GM06990 (cell line): ENCODE results near the gene MLEC.

Experiments
- DNase-seq: peaks from one replicate; pipeline ENCODE4 v3.0.0-alpha.2; 2011; ENCODE audit not compliant: insufficient read length; ENCODE audit errors: extremely low read depth
- H3K27me3 ChIP-seq: replicated peaks from 2 replicates; pipeline ENCODE4 v1.6.0; 2011; ENCODE audit warnings: low read length; ENCODE audit not compliant: control insufficient read depth, insufficient read depth
- H3K36me3 ChIP-seq: 2 replicates; pipeline ENCODE4 v1.5.1; 2011; ENCODE audit warnings: low read length; ENCODE audit not compliant: control insufficient read depth, insufficient read depth
- H3K4me3 ChIP-seq: replicated peaks from 2 replicates; pipeline ENCODE4 v1.5.1; 2011; ENCODE audit warnings: low read depth, mild to moderate bottlenecking, control low read depth, low read length
- TF ChIP-seq, protein P1 (sequence below): IDR thresholded peaks from 2 replicates; pipeline ENCODE4 v1.5.1; 2011; ENCODE audit warnings: low read length, control low read depth, mild to moderate bottlenecking, inconsistent platforms; ENCODE audit not compliant: insufficient read depth, poor library complexity, severe bottlenecking

Gene MLEC

GRCh38 chr12:120739031-120739762 is 52.2 kb downstream of the MLEC start:
- no peak for DNase-seq
- H3K4me3 ChIP-seq = no peak overlapping the region
- no peaks in the 10 kb centered on the region for H3K27me3 ChIP-seq
- TF ChIP-seq, protein P1, sequence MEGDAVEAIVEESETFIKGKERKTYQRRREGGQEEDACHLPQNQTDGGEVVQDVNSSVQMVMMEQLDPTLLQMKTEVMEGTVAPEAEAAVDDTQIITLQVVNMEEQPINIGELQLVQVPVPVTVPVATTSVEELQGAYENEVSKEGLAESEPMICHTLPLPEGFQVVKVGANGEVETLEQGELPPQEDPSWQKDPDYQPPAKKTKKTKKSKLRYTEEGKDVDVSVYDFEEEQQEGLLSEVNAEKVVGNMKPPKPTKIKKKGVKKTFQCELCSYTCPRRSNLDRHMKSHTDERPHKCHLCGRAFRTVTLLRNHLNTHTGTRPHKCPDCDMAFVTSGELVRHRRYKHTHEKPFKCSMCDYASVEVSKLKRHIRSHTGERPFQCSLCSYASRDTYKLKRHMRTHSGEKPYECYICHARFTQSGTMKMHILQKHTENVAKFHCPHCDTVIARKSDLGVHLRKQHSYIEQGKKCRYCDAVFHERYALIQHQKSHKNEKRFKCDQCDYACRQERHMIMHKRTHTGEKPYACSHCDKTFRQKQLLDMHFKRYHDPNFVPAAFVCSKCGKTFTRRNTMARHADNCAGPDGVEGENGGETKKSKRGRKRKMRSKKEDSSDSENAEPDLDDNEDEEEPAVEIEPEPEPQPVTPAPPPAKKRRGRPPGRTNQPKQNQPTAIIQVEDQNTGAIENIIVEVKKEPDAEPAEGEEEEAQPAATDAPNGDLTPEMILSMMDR = no peak
- H3K36me3 ChIP-seq = no peaks in the 10 kb centered on the region; the same call in 1 of the 2 replicates

DNA sequence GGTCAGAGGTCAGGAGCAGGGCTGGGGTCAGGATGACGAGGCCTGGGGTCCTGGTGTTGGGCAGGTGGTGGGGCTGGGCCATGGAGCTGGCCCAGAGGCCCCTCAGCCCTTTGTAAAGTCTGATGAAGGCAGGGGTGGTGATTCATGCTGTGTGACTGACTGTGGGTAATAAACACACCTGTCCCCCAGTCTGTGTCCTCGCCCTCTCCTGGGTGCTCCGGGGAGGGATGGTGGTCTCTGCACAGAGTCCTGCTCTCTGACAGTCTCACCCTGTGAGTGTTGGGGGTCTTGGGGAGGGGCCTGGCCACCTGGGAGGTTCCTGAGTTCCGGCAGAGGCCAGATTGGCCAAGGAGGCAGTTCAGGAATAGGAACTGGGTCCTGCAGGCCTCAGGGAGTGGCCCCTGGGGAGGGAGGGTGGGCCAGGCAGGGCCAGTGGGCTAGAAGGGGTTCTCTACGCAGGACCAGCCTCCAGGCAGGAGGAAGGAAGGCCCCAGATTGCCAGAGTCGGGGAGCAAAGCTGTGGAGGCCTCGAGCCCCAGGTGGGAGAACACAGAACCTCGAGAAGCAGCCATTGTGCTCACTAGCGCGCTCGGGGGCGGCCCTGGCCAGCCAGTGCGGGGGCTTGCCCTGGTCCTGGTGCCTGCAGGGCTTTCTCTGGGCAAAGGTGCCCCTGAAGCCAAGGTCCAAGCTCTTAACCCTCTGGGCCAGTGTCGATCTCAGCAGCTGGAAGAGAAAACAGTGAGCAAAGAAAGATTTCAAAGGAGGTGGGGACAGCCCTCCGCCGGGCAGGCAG is 53.1 kb downstream of the MLEC start:
- TF ChIP-seq, protein P1 = no peak
- H3K4me3 ChIP-seq = no peak overlapping the region
- H3K27me3 ChIP-seq = no peaks in the 10 kb centered on the region
- no peaks in the 10 kb centered on the region; the same call in 1 of the 2 replicates for H3K36me3 ChIP-seq
- no peak for DNase-seq

DNA sequence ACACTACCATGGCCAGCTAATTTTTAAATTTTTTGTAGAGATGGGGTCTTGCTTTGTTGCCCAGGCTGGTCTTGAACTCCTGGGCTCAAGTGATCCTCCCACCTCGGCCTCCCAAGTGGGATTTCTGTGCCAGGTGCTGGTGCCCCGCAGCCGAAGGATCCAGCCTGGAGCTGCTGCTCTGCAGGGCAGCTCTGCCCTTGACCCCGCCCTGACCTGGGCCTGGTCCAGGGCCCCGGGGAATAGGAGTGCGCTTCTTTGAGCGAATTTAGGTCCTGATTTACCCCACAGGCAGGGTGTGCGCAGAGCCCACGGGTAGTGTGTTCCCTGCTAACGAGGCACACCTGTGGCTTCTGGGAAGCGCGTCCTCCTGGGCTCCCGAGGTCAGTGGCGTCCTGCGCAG is 53.9 kb downstream of the MLEC start:
- Histone ChIP-seq H3K4me3 (no peak overlapping the region), H3K36me3 (no peaks in the 10 kb centered on the region; the same call in 1 of the 2 replicates), H3K27me3 (no peaks in the 10 kb centered on the region)
- TF ChIP-seq, protein P1 = no peak
- no peak for DNase-seq

DNA sequence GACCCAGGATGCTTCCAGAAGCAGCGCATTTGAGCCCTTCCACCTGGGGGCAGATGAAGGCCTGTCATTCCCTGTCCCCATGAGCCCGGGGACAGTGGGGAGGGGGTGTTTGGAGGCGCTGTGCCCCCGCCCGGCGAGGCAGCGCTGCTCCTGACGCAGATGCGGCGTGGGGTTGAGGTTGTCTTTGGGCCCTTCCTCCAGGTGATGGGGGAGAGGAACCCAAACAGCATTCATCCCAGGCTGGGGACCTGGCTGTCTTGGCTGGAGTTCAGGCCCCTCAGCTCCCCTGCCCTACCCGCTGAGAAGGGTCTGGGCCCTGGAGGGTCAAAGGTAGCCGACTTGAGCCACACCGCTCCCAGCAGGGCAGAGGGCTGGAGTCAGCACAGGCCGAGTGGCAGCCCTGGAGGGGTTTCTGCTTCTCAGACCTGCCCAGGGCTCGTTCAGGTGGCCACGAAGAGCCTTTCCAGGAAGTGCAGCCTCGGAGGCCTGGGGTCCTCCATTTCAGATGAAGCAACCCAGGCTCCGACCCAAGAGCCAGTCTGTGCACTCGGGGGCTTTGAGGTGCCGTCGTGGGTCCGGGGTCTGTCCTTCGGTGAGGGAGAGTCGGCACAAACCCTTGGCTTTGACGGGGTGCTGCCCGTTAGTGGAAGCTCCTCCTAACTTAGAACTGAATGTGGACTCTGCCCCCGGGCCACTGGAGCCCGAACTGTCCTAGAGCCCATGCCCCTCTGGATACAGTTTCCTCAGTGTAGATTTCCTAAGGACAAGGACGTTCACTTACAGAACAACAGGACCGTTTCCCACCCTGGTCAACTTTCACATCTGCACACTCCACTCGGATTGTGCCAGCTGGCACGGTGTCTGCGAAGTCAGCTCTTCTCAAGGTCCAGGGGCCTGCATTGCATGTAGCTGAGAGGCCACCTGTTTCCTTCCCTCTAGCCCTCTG is 54.8 kb downstream of the MLEC start:
- Histone ChIP-seq H3K36me3 (no peaks in the 10 kb centered on the region; the same call in 1 of the 2 replicates), H3K4me3 (no peak overlapping the region), H3K27me3 (no peaks in the 10 kb centered on the region)
- TF ChIP-seq, protein P1 = no peak
- no peak for DNase-seq

DNA sequence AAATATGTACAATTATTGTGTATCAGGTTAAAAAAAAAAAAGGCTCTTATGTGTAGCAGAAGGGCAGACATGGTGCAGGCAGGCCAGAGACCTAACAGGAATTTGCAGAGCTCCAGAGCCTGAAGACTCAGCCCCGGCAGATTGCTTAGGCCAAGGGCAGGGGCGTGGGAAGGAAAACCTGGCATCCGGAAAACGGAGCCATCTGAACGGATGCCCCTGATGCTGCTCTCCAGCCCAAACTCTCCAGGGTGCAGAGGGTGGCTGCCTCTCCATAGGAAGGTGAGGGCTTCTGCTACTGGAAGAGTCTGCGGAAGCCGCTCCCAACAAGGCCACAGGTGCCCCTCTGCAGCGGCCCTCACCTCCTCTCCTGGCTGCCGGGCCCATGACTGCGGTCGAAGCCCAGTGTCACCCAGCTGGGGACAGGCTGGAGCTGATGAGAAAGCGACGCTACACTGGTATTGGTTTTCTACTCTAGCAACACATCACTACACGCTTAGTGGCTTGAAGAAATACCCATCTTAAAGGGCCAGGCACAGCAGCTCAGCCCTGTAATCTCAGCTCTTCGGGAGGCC is 58.1 kb downstream of the MLEC start:
- H3K36me3 ChIP-seq = no peaks in the 10 kb centered on the region

More for the DNA sequence above, 58.1 kb downstream of the MLEC start:
- no peak for DNase-seq
- H3K27me3 ChIP-seq = no peaks in the 10 kb centered on the region
- TF ChIP-seq, protein P1 = no peak
- no peak overlapping the region for H3K4me3 ChIP-seq
